GM10847 (cell line): ENCODE data around the gene PEBP1.

Source experiments
- POLR2A ChIP-seq: IDR thresholded peaks from 2 replicates; pipeline ENCODE4 v1.6.1; 2011; ENCODE audit not compliant: insufficient read length; ENCODE audit errors: extremely low read depth

PEBP1 gene

DNA sequence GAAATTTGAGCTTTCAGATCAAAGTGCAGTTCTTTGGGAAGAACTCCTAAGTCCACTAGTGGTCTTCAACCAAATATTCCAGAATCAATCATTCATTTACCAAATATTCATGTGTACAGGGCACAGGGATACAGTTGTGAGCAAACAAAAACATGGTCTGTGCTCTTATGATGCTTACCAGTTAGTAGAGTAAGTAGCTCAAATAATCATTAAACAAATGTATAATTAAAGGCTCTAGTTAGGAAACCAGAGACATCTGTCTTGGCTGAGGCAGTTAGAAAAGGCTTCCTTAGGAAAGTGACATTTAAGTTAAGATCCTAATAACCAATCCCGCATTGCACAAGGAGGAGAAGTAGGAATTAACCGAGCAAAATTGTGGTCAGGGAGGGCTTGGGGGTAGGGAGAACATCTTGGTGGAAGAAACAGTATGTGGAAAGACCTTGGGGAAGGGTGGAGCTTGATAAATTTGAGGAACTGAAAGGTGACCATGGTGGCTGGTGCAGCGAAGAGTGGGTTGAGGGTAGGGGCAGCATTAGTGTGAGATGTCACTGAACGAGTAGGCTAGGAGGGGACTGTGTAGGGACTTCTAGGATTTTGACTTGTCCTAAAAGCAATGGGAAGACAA is 40.0 kb downstream of the PEBP1 start:
- TF ChIP-seq POLR2A: no peak

GRCh38 chr12:118183155-118183554 is 47.2 kb downstream of the PEBP1 start:
- no peak for TF ChIP-seq POLR2A

GRCh38 chr12:118183711-118184110 is 47.8 kb downstream of the PEBP1 start:
- no peak for TF ChIP-seq POLR2A

GRCh38 chr12:118185602-118186397 is 49.9 kb downstream of the PEBP1 start:
- TF ChIP-seq POLR2A: no peak

GRCh38 chr12:118187751-118188435 is 52.0 kb downstream of the PEBP1 start:
- TF ChIP-seq POLR2A: no peak

DNA sequence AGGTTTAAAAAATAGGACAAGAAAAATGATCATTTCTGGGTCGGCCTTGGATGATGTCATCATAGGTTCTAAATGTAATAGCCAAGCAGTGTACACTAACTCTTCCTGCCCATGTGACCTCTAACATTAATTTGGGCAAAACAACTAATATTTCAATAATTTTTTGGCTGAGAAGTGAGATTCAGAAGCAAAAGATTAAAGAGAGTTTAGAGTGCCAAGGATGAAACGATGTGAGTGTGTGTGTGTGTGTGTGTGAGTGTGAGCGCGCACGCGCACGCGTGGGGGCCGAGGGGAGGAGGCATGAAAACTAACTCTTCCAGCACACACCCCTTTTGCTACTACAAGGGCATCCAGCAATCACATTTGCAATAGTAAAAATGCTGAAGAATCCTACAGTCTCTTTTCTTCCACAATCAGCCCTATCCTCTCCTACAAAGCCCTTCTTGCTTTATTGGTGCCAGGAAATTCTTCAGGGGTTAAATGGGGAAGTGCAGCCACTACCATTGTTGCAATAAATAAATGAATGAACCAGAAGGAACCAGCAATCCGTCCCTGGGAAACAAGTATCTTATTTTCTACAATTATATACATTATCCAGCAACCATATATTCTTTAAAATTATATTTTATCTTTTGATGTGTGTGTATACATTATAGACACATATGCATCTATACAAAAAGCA is 52.9 kb downstream of the PEBP1 start:
- no peak for TF ChIP-seq POLR2A

DNA sequence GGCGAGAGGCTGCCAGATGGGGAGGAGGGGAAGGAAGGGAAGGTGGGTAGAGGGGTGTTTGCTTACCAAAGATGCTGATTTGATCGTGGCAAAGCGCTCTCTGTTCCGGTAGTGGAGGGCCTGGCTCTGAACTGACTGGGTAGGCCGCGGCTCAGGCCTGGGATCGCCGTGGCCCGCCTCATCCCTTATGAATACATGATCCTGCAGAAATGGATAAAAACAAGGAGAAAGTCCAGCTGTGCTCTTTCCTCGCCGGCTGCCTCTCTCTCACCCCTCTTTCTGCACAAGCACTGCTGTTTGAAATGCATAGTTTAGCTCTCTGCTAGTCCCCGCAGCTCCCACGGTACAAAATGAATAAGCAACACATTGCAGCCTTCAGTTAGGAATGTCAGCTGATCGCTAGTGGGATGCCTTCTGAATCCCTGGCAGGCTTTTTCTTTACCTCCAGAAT is 53.8 kb downstream of the PEBP1 start:
- TF ChIP-seq POLR2A: no peak

DNA sequence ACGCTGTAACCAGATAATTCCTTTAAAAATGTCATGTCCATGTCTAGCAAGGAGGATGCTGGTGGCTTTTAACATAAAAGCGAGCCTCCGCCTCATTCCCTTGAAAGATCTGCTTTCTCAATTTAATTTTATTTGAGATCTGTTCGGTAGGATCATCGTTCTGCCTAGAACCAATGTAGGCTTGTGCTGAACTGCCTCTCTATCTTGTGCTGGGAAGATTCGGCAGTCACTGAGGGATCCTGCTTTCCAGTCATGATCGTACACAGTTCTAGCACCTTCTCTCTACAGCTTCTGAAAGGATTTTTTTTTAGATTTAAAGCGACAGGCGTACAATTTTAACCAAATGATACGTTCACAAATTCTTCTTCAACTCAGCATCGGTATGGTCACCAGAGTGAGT is 54.3 kb downstream of the PEBP1 start:
- no peak for TF ChIP-seq POLR2A

GRCh38 chr12:118193477-118193876 is 57.6 kb downstream of the PEBP1 start:
- no peak for TF ChIP-seq POLR2A

- TF ChIP-seq POLR2A: no peak
Measured at GRCh38 chr12:118193958-118194357, 58.0 kb downstream of the PEBP1 start.
